ENCODE measurements around the gene TSKS. TPM values are rescaled to one million over a fixed set of nuclear protein-coding genes. Genes with fewer than 3 reads are reported as not detected.
A peak's percentile ranks its signal among the peaks of the same experiment; 100 is the strongest.

TSKS gene
- total and polyA plus RNA-seq, 2 of the 13 experiments (the other 11 are each of a cell fraction or from before 2014, with no cell fraction given) = 0.03 TPM; not detected in 1

- TF ChIP-seq, protein P1, sequence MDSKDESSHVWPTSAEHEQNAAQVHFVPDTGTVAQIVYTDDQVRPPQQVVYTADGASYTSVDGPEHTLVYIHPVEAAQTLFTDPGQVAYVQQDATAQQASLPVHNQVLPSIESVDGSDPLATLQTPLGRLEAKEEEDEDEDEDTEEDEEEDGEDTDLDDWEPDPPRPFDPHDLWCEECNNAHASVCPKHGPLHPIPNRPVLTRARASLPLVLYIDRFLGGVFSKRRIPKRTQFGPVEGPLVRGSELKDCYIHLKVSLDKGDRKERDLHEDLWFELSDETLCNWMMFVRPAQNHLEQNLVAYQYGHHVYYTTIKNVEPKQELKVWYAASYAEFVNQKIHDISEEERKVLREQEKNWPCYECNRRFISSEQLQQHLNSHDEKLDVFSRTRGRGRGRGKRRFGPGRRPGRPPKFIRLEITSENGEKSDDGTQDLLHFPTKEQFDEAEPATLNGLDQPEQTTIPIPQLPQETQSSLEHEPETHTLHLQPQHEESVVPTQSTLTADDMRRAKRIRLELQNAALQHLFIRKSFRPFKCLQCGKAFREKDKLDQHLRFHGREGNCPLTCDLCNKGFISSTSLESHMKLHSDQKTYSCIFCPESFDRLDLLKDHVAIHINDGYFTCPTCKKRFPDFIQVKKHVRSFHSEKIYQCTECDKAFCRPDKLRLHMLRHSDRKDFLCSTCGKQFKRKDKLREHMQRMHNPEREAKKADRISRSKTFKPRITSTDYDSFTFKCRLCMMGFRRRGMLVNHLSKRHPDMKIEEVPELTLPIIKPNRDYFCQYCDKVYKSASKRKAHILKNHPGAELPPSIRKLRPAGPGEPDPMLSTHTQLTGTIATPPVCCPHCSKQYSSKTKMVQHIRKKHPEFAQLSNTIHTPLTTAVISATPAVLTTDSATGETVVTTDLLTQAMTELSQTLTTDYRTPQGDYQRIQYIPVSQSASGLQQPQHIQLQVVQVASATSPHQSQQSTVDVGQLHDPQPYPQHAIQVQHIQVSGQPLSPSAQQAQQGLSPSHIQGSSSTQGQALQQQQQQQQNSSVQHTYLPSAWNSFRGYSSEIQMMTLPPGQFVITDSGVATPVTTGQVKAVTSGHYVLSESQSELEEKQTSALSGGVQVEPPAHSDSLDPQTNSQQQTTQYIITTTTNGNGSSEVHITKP (CRISPR knock-in tag; IDR thresholded peaks at IDR 0.05; ENCODE audit: low read depth) = peak; percentile 88
- TF ChIP-seq, protein P2, sequence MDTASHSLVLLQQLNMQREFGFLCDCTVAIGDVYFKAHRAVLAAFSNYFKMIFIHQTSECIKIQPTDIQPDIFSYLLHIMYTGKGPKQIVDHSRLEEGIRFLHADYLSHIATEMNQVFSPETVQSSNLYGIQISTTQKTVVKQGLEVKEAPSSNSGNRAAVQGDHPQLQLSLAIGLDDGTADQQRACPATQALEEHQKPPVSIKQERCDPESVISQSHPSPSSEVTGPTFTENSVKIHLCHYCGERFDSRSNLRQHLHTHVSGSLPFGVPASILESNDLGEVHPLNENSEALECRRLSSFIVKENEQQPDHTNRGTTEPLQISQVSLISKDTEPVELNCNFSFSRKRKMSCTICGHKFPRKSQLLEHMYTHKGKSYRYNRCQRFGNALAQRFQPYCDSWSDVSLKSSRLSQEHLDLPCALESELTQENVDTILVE (CRISPR knock-in tag; IDR thresholded peaks at IDR 0.05) = no peak
- TF ChIP-seq LRRFIP1 (CRISPR knock-in tag; conservative IDR thresholded peaks at IDR 0.05) (no peak), RBFOX2 (IDR thresholded peaks at IDR 0.05; ENCODE audit: low read depth, low read length) (peak; percentile 56), HDAC1 (CRISPR knock-in tag; IDR thresholded peaks at IDR 0.05) (peak; percentile 64; the same call in 1 of the 2 replicates), FOSL2 (CRISPR knock-in tag; IDR thresholded peaks at IDR 0.05) (peak; percentile 5; the same call in 1 of the 2 replicates), THAP8 (CRISPR knock-in tag; IDR thresholded peaks at IDR 0.05; ENCODE audit: borderline replicate concordance) (no peak), ETV5 (CRISPR knock-in tag; IDR thresholded peaks at IDR 0.05; ENCODE audit: borderline replicate concordance) (peak; percentile 21), RELA (CRISPR knock-in tag; IDR thresholded peaks at IDR 0.05) (no peak), TARDBP (CRISPR knock-in tag; IDR thresholded peaks at IDR 0.05) (peak; percentile 60; the same call in 1 of the 2 replicates)
- TF ChIP-seq, protein P3, sequence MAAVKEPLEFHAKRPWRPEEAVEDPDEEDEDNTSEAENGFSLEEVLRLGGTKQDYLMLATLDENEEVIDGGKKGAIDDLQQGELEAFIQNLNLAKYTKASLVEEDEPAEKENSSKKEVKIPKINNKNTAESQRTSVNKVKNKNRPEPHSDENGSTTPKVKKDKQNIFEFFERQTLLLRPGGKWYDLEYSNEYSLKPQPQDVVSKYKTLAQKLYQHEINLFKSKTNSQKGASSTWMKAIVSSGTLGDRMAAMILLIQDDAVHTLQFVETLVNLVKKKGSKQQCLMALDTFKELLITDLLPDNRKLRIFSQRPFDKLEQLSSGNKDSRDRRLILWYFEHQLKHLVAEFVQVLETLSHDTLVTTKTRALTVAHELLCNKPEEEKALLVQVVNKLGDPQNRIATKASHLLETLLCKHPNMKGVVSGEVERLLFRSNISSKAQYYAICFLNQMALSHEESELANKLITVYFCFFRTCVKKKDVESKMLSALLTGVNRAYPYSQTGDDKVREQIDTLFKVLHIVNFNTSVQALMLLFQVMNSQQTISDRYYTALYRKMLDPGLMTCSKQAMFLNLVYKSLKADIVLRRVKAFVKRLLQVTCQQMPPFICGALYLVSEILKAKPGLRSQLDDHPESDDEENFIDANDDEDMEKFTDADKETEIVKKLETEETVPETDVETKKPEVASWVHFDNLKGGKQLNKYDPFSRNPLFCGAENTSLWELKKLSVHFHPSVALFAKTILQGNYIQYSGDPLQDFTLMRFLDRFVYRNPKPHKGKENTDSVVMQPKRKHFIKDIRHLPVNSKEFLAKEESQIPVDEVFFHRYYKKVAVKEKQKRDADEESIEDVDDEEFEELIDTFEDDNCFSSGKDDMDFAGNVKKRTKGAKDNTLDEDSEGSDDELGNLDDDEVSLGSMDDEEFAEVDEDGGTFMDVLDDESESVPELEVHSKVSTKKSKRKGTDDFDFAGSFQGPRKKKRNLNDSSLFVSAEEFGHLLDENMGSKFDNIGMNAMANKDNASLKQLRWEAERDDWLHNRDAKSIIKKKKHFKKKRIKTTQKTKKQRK (IDR thresholded peaks at IDR 0.05; ENCODE audit: low read length) = peak; percentile 66; the same call in 1 of the 2 replicates
- TF ChIP-seq, protein P4, sequence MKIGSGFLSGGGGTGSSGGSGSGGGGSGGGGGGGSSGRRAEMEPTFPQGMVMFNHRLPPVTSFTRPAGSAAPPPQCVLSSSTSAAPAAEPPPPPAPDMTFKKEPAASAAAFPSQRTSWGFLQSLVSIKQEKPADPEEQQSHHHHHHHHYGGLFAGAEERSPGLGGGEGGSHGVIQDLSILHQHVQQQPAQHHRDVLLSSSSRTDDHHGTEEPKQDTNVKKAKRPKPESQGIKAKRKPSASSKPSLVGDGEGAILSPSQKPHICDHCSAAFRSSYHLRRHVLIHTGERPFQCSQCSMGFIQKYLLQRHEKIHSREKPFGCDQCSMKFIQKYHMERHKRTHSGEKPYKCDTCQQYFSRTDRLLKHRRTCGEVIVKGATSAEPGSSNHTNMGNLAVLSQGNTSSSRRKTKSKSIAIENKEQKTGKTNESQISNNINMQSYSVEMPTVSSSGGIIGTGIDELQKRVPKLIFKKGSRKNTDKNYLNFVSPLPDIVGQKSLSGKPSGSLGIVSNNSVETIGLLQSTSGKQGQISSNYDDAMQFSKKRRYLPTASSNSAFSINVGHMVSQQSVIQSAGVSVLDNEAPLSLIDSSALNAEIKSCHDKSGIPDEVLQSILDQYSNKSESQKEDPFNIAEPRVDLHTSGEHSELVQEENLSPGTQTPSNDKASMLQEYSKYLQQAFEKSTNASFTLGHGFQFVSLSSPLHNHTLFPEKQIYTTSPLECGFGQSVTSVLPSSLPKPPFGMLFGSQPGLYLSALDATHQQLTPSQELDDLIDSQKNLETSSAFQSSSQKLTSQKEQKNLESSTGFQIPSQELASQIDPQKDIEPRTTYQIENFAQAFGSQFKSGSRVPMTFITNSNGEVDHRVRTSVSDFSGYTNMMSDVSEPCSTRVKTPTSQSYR (CRISPR knock-in tag; IDR thresholded peaks at IDR 0.05; ENCODE audit: borderline replicate concordance) = peak; percentile 82
Observed at GRCh38 chr19:49766007-49766929, 3.2 kb upstream of the TSKS start (continued).
